Right cardiac atrium (tissue), 5 donors: ENCODE data around the gene ADGRB2. TPM values are rescaled to one million over a fixed set of nuclear protein-coding genes. Genes with fewer than 3 reads are reported as not detected.

ENCODE experiments used
- ATAC-seq, 2 donors: fragments of 200-7000 bp; cut with Tn5 transposase; one replicate each; pipeline versions ENCODE4 v1.8.0 to v1.9.1; 2020; ENCODE audit warnings: moderate library complexity in 2 of 2, mild to moderate bottlenecking in 1 of 2
- DNase-seq, 3 donors: peaks; one replicate each; pipeline ENCODE4 v3.0.0-alpha.2; 2020
- H3K27ac ChIP-seq: one replicate; pipeline ENCODE4 v1.5.1; 2013; ENCODE audit warnings: mild to moderate bottlenecking, low read length, control low read depth, moderate library complexity
- H3K27me3 ChIP-seq: one replicate; pipeline ENCODE4 v1.6.1; 2013; ENCODE audit not compliant: control insufficient read depth, insufficient read depth
- H3K4me1 ChIP-seq: one replicate; pipeline ENCODE4 v1.6.1; 2013; ENCODE audit warnings: low read length; ENCODE audit not compliant: control insufficient read depth, insufficient read depth
- H3K4me3 ChIP-seq: one replicate; pipeline ENCODE4 v1.5.1; 2013; ENCODE audit warnings: low read length, control low read depth
- H3K9me3 ChIP-seq: one replicate; pipeline ENCODE4 v1.6.1; 2013; ENCODE audit warnings: low read length; ENCODE audit not compliant: control insufficient read depth
- WGBS: extraction: QIAGEN DNeasy Blood & Tissue Kit; methylation state at CpG from one replicate; pipeline ENCODE4 v1.1.7; 2013; 5-methylcytosine and 5-hydroxymethylcytosine counted together
- intact Hi-C, 4 donors: fragments of 100-400 bp; cut with DNase I; formaldehyde crosslinking; loops; one replicate each; pipeline versions ENCODE4 v1.11.0 to v1.14.0; 2022 to 2023
- polyA plus RNA-seq: library from polyadenylated mRNA; stranded (reverse); fragments of 200-250 nt; gene quantifications from one replicate; pipeline ENCODE4 v1.2.3, GENCODE V29; 2013
- total RNA-seq, 4 donors: library from RNA; stranded (reverse); fragmentation: NEBNext Ultra II Directional; extraction: Animal tissue kit (Norgen Biotek cat#: 25700); gene quantifications; one replicate each; pipeline ENCODE4 v1.2.1, GENCODE V29; 2021
- donor health status: healthy with polysubstance abuse.
- donor health status: DM: no; HTN: yes; CAD: no.
- donor health status: DM: no; HTN: no; CAD: no.
- donor health status: DM: no; HTN: yes; CAD: no; lungs with severe emphysema.
- donor health status: DM: yes; HTN: yes; CAD: no.

Gene ADGRB2
- total and polyA plus RNA-seq, 5 donors: 11.8 to 18.2 (median 13.8) TPM

DNA sequence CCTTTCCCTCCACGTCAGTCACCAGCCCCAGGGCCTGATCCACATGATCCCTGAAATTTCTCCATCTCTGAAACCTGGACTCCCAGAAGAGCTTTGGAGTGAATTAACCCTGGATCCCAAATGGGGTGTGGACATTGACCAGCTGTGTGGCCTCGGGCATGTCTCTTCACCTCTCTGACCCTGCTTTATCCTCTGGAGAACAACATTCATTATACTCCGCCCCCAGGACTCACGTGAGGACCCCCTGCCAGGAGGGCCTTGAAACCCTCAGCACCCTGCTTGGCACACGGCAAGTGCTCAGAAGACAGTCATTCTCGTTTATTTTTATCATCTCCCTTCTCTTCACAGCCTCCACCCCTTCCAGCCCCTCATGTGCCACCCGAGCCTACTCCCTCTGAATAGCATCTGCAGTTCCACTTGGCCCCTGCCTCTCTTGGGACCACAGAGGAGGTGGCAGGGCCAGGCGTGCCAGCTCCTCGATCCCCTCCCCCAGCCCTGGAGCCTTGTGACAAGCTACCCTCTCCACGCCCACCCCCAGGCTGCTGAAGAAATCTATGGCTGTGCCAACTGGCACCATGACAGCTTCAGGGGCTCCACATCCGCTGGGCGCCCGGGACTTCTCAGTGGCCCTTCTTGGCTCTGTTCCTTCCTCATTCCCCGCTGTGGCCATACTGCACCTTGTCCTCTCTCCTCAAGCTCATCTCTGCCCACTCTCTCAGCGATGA lies 18.0 kb downstream of the ADGRB2 start:
- WGBS: 38% methylated on average over 15 of the region's 15 CpGs
- H3K9me3 ChIP-seq: no peaks in the 10 kb centered on the region
- no peaks in the 10 kb centered on the region for H3K27me3 ChIP-seq
- peak overlapping the region; percentile 39 for H3K27ac ChIP-seq
- peaks cover 12% of the 10 kb centered on the region for H3K4me1 ChIP-seq
- intact Hi-C loops: loop anchor here in 1 of 4 donors (10.0 kb wide), 1 partner anchor 81 kb away; no protein-coding TSS in a partner anchor
- peak in 1 of 3 donors; percentile 71 for DNase-seq
- ATAC-seq: no peak
- H3K4me3 ChIP-seq: no peak overlapping the region

DNA sequence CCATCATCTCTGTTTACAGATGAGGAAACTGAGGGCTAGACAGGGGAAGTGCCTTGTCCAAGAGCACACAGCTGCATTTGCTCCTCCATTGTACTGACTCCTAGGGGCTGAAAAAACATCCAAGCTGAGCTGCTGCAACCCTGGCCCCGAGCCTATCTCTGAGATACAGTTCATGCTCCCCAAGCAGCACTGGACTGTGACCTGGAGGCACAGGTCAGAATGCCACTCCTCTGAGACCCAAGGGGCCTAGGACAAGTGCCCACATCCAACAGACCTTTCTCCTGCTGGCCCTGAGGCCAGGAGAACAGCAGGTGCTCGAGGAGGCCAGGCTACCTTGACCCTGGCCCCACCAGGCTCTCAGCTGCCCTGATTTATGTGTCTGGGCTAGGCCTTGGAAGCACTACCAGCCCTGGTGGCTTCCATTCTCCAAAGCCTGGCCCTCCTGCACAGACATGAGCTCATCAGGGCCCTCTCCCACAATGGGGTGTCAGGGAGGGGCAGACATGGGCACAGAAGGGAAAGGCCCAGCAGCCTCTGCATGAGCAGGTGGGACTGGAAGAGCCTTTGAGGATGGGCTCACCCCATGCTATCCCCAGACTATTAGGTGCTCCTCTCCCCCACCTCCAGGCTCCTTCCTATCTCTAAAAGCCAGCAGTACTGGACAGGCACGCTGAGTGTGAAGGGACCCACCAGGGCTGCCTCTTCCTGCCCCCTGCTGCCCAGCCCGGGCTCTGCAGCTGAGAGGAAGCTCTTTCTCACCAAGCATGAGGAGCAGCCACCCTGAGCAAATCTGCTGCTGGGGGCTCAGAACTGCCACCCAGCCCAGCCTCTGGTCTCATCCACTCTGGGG lies 18.8 kb downstream of the ADGRB2 start:
- DNase-seq (peak; percentile 66 to 88 (median 87)), ATAC-seq (peak; percentile 64 to 65)
- H3K4me1 ChIP-seq: peaks cover 6% of the 10 kb centered on the region
- no peaks in the 10 kb centered on the region for H3K27me3 ChIP-seq
- H3K27ac ChIP-seq: no peak overlapping the region
- H3K4me3 ChIP-seq: no peak overlapping the region
- 45% methylated on average over 4 of the region's 4 CpGs for WGBS
- intact Hi-C loops: loop anchor here in 1 of 4 donors (10.0 kb wide), 1 partner anchor 81 kb away; no protein-coding TSS in a partner anchor
- H3K9me3 ChIP-seq: no peaks in the 10 kb centered on the region

DNA sequence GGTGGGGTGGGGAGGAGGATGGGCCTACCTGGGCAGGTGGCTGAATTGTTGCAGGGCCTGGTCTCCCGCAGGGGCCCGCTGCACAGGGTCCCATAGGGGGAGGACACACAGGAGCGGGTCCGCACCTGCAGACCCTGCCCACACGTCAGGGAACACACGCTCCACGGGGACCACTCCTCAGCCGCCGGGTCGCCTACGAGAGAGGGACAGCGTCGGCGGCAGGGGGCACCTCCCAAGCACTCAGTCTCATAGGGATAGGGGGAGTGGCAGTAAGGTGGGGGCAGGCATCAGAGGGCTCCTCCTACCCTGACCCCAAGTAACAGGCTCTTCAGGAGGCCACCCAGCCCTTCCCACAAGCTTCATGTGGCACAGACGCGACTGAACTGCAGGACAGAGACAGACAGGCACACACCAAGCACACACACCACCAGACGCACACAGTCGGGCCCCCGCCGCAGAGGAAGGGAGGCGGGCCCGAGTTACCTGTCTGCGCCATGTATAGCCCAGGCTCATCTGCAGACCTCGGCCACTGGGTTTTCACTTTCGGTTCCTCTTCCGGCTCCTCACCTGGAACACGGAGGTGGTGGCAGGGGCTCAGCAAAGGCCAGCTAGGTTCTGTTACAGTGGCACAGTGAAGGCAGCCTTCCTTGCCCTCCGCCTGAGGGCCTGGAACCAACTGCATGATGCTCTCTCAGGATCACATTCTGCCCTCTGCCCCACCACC lies 19.8 kb downstream of the ADGRB2 start:
- H3K27me3 ChIP-seq: no peaks in the 10 kb centered on the region

DNA sequence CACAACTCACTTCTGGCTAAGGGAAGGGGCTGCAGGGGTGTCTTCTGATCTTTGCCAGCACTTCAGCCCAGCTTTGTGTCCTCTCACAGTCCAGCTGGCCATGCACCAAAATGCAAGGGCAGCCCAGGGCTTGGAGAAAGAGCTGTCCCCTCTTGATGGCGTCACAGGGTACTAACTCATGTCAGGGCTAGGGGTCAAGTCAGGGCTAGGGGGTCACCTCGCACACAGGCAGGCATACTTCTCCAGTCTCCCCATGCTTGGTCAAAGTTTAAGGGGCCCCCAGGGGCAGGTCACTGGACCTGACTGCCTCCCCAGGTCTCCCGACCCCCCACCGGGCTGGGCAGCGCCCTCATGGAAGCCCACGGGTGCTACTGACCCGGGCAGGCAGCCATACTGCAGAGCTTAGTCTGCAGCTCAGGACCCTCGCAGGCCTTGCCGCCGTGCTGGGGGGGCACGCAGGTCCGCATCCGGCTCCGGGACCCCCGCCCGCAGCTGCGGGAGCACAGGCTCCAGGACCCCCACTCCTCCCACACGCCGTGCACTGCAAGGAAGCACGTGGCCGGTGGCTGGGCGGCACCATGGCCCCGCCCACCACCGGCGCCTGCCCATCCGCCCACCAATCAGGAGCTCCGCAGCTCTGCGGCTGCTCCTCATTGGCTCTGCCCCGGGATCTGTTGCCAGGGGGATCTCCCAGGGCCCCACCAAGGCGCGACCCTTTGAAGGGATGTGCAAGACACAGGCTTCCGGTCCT lies 21.5 kb downstream of the ADGRB2 start:
- no peak for ATAC-seq
- 84% methylated on average over 32 of the region's 32 CpGs for WGBS
- peak in 2 of 3 donors; percentile 34 to 47 for DNase-seq

More for the DNA sequence above, 19.8 kb downstream of the ADGRB2 start:
- Histone ChIP-seq H3K4me1 (peaks cover 6% of the 10 kb centered on the region), H3K4me3 (no peak overlapping the region), H3K9me3 (no peaks in the 10 kb centered on the region), H3K27ac (no peak overlapping the region)
- intact Hi-C loops: loop anchor here in 1 of 4 donors (10.0 kb wide), 1 partner anchor 80 kb away; no protein-coding TSS in a partner anchor
- DNase-seq (peak in 1 of 3 donors; percentile 21), ATAC-seq (no peak)
- WGBS: 92% methylated on average over 28 of the region's 28 CpGs

DNA sequence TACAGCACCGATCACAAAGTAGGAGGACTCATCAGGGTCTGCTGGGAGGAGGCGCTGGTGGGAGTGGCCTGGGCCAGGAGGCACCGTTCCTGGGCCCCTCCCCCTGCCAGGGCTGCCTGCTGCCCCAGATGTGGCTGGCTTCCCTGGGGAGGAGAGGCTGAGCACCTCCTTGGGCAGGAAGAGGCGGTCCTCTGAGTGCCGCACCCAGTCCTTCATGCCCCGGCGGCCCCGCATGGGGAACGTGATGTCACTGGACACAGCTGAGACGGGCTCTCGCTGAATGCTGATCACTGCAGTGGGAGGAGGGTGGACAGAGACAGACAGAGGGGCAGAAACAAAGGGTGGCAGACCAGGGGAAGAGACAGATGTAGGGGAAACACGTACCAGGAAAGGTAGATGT lies 24.8 kb downstream of the ADGRB2 start:
- Histone ChIP-seq H3K27me3 (no peaks in the 10 kb centered on the region), H3K4me3 (no peak overlapping the region), H3K27ac (no peak overlapping the region), H3K9me3 (no peaks in the 10 kb centered on the region), H3K4me1 (no peaks in the 10 kb centered on the region)
- ATAC-seq: no peak
- peak in 2 of 3 donors; percentile 28 to 47 for DNase-seq
- intact Hi-C loops: no loop called here
- 56% methylated on average over 12 of the region's 12 CpGs for WGBS

More for the DNA sequence above, 21.5 kb downstream of the ADGRB2 start:
- Histone ChIP-seq H3K4me3 (no peak overlapping the region), H3K27me3 (no peaks in the 10 kb centered on the region), H3K27ac (no peak overlapping the region), H3K4me1 (peaks cover under 1% of the 10 kb centered on the region), H3K9me3 (no peaks in the 10 kb centered on the region)
- intact Hi-C loops: loop anchor here in 1 of 4 donors (10.0 kb wide), 1 partner anchor 78 kb away; no protein-coding TSS in a partner anchor

DNA sequence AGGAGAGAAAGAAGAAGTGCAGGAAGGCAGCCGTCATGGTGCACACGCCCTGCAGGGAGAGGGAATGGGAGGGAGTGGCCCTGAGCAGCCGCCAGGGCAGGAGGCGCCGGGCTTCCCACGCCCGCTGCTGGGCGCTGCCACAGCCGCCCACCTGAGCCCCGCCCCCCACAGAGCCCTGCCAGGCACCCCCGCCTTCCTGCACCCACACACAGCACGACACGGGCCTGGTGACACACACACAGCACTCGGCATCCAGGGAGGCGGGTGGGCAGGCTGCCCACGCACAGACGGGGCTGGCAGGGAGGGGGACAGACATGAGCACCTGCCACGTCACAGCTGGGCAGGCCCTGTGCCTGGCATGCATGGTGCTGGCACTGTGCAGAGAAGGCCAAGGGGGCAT lies 27.5 kb downstream of the ADGRB2 start:
- DNase-seq (peak in 2 of 3 donors; percentile 34 to 52), ATAC-seq (no peak)
- H3K4me3 ChIP-seq: no peak overlapping the region
- H3K9me3 ChIP-seq: no peaks in the 10 kb centered on the region
- intact Hi-C loops: no loop called here
- 73% methylated on average over 18 of the region's 18 CpGs for WGBS
- no peaks in the 10 kb centered on the region for H3K4me1 ChIP-seq
- H3K27ac ChIP-seq: no peak overlapping the region
- H3K27me3 ChIP-seq: no peaks in the 10 kb centered on the region

DNA sequence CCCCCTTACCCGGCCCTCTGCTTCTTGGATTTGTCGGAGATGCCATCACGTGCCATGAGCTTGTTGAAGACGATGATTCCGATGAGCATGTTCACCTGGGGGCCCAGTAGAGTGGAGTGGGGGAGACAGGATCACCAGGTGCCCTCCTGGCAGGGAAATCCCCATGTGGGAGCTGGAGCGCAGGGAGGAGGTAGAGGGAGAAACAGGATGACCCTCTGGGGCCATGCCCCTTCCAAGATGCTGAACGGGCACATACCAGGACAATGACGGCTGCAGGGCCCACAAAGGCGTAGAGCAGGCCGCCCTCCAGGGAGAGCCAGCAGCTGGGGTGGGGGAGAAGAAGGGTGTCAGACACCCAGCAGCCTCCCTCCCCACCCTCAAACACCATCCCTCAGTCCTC lies 28.6 kb downstream of the ADGRB2 start:
- intact Hi-C loops: no loop called here
- no peaks in the 10 kb centered on the region for H3K4me1 ChIP-seq
- H3K27me3 ChIP-seq: no peaks in the 10 kb centered on the region
- H3K27ac ChIP-seq: no peak overlapping the region
- ATAC-seq (no peak), DNase-seq (peak in 2 of 3 donors; percentile 16)
- no peaks in the 10 kb centered on the region for H3K9me3 ChIP-seq
- 86% methylated on average over 10 of the region's 10 CpGs for WGBS
- no peak overlapping the region for H3K4me3 ChIP-seq

DNA sequence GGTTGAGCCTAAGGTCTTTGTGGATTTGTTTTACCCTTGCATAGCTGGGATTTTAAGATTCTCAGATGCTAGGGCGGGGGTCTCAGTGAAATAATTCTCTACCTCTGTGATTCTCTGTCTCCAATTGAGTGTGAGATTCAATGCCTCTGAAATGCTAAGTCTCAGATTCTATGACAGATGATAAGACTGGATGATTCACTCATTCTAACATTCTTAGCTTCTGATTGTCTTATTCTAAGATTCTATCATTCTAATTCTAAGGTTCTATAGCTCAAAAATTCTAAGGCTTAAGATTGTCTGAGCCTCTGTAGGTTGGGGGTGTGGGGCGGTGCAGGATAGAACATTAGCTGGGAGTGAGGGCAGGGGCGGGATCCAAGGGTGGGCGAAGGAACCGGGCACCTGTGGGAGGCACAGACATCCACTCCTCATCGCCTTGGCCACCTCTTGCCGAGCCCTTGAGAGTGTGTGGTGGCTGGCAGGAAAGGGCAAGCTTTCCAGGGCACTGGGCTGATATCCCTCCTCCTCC lies 29.5 kb downstream of the ADGRB2 start:
- Histone ChIP-seq H3K9me3 (no peaks in the 10 kb centered on the region), H3K4me1 (no peaks in the 10 kb centered on the region), H3K27ac (no peak overlapping the region), H3K4me3 (no peak overlapping the region), H3K27me3 (no peaks in the 10 kb centered on the region)
- intact Hi-C loops: no loop called here
- 92% methylated on average over 7 of the region's 7 CpGs for WGBS
- DNase-seq: peak in 1 of 3 donors; percentile 19
- ATAC-seq: no peak

DNA sequence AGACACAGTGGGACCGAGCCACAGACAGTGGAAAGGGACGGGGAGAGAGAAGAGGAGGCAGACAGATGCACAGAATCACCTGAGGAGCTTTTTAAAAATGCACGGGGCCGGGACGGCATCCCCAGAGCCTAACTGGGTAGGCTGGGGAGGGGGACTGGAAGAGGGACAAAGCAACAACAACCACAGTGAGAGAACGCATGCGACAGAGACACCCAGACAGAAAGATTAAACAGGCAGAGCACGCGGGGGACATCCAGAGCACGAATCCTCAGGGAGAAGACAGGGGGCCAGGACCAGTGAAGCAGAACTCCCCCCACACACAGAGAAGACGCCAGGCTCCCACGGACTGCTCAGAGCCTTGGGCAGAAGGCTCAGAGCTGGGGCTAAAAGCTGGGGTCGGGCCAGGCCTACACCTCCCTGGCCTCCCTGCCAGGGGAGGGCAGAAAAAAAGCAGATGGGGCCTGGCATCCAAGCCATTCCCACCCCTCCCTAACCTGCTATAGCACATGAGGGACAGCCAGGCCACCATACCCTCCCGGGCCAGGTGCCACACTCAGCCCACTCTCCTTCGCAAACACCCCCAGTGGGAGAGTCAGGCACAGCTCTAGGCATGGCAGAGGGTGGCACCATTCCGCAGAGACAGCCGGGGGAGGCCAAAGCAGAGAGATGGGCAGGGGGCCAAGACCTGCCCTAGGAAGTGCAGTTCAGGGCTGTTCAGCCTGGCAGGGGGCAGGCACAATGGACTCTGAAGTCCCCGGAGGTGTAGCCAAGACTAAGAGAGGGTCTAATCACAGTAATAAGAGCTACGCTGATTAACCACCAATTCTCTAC lies 30.5 kb downstream of the ADGRB2 start:
- Histone ChIP-seq H3K4me3 (no peak overlapping the region), H3K27me3 (no peaks in the 10 kb centered on the region), H3K27ac (no peak overlapping the region), H3K4me1 (no peaks in the 10 kb centered on the region), H3K9me3 (no peaks in the 10 kb centered on the region)
- ATAC-seq: no peak
- intact Hi-C loops: no loop called here
- WGBS: 75% methylated on average over 19 of the region's 19 CpGs
- DNase-seq: peak in 2 of 3 donors; percentile 33 to 47
